GM08714 (cell line): ENCODE measurements around the gene SPARCL1.
"Not testable (repeated sequence)": the region's sequence is repeated elsewhere in the genome, so short reads cannot be mapped to it uniquely, and the experiment has no call there.

Source experiments
- H3K4me3 ChIP-seq: fragments of 200-500 bp; sonication (Bioruptor generic); 2 replicates; pipeline ENCODE4 v1.5.1; 2014; ENCODE audit warnings: mild to moderate bottlenecking, low read length, inconsistent platforms
- ZNF274 ChIP-seq: IDR thresholded peaks from 2 replicates; pipeline ENCODE4 v1.6.1; 2012; ENCODE audit warnings: mild to moderate bottlenecking, low read depth, low read length

Gene SPARCL1, protein sequence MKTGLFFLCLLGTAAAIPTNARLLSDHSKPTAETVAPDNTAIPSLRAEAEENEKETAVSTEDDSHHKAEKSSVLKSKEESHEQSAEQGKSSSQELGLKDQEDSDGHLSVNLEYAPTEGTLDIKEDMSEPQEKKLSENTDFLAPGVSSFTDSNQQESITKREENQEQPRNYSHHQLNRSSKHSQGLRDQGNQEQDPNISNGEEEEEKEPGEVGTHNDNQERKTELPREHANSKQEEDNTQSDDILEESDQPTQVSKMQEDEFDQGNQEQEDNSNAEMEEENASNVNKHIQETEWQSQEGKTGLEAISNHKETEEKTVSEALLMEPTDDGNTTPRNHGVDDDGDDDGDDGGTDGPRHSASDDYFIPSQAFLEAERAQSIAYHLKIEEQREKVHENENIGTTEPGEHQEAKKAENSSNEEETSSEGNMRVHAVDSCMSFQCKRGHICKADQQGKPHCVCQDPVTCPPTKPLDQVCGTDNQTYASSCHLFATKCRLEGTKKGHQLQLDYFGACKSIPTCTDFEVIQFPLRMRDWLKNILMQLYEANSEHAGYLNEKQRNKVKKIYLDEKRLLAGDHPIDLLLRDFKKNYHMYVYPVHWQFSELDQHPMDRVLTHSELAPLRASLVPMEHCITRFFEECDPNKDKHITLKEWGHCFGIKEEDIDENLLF

DNA sequence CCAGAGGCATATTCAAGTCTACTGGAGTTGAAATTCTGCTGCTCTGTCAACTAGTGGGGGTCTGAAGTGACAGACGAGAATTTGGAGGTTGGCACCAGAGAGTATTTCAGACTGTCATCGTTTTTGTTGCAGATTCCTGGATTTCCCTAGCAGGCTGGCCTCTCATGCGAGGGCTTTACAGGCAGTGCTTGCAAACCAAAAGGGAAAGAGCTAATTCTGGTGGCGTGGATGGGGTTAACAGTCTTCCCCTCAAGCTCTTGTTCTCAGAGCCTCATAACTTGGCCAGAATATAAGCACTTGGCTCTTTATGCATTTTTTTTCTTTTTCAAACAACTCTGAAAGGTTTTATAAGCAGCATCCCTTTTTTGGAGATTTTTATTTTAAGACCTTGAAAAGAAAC lies at the start of gene SPARCL1:
SPARCL1 (minus strand) TSS at position 190 of the 400 bp plus-strand sequence. CDS start 29,802 bp downstream, outside the sequence.
- H3K4me3 ChIP-seq: no peak within 1 kb of the TSS
- no peak for TF ChIP-seq ZNF274

DNA sequence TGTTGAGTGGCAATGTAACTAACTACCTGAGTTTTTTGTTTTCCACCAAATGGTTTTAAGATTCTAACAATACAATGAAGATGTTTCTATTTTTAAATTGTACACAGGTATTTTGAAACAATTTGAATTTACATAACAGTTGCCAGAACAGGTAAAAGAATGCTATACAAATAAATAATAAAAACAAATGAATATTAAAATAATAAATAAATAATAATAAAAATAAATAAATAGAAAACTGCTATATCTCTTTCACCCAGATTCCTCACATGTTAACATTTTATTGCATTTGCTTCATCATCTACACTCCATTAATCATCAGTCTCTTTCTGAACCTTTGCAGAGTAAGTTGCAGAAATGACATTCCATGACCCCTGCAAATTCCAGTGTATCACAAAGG lies 46.8 kb upstream of the SPARCL1 start:
- no peak overlapping the region for H3K4me3 ChIP-seq
- no peak for TF ChIP-seq ZNF274

DNA sequence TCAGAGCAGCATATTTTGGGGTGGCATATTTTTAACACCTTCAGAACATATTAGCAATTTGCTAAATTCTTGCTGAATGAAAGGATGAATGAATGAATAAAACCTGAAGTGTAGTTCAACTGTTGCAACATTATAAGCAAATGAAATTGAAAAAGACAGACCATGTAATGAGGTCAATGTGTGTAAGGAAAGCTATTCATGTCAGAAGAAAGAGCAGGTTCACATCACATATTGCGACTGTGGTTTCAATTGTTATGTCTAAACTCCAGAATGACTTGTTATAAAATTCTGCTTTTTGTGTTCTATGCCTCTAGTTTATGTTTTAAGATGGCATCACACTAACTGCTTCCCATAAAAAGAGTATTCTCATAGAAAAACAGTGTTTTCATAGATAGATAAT lies 46.2 kb upstream of the SPARCL1 start:
- no peak overlapping the region for H3K4me3 ChIP-seq
- no peak for TF ChIP-seq ZNF274

DNA sequence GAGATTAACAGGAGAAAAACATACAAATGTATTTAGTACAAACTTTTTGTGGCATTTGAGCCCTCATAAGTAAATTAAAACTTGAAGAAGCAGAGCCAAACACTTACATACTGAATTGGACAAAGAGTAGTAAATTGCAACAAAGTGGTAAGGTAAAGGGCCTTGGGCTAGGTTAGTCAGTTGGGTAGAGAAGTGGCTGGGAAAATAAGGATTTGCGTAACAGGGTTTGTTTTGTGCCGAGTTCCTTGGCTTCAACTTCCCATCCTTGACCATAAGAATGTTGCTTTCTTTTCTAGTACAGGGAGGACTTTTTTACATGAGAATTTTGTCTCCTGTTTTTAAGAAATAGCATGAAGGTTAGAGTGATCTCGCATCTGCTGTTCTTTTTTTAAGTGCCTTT lies 45.8 kb upstream of the SPARCL1 start:
- no peak for TF ChIP-seq ZNF274

DNA sequence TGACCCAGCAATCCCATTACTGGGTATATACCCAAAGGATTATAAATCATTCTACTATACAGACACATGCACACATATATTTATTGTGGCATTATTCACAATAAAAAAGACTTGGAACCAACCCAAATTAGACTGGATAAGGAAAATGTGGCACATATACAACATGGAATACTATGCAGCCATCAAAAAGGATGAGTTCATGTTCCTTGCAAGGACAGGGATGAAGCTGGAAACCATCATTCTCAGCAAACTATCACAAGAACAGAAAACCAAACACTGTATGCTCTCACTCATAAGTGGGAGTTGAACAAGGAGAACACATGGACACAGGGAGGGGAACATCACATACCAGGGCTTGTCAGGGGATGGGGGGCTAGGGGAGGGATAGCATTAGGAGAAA lies 45.2 kb upstream of the SPARCL1 start:
- not testable (repeated sequence) for H3K4me3 ChIP-seq

More for the DNA sequence above, 45.8 kb upstream of the SPARCL1 start:
- no peak overlapping the region for H3K4me3 ChIP-seq

DNA sequence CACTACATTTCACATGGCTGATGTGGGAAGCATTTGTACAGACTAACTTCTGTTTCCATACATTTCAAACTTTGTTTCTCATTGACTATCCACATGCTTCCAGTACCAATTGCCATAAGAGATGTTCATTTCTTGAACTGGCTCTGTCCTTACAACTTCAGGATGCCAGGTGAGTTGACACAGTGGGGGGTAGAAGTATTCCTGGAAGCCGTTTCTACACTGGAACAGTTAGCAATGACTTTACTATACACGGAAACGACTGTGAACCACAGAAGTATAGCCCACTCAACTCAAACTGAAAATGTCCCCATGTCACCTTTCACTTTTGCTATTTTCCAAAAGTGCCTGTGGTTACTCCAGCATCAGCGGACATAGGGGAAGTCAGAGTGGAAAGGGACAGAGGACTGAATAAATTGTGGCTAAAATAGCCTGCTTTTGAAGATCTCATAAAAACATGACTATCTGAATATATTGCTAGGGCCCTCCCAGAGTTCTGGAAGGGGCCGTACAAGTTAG lies 41.2 kb upstream of the SPARCL1 start:
- H3K4me3 ChIP-seq: no peak overlapping the region
- no peak for TF ChIP-seq ZNF274

DNA sequence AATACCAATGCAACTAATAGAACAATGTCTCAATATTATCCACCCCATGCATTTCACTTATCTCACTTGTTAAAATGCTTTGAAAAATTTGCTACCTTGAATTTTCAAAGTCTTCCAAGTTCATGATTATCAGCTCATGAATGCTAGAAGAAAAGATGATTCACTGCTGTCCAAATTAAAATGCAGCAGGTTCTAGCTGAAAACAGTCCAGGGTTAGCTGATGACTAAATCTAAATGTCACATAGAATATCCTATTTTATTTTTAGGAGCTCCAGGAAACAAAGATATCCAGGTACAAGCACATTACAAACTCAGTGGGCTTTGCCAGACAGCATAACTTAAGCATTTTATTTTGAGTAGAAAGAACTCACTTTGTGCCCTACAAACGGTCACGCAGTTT lies 38.0 kb upstream of the SPARCL1 start:
- H3K4me3 ChIP-seq: no peak overlapping the region
- TF ChIP-seq ZNF274: no peak

DNA sequence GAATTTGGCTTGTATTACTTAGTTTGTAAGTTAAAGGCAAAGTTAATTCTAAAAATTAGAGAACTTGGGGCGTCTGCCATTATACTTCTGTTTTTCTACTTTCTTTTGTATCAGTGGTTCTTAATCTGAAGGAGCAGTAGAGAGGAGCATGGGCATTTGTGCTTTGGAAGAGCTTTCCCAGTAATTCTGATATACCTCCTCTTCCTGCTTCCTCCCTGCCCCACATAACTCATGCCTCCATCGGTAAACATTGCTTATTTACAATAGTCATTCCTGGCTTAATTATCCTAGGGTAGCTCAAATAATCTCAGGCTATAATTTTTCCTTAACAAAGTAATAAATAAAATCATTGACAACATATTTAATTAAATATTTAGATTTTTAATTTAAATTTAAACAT lies 37.1 kb upstream of the SPARCL1 start:
- H3K4me3 ChIP-seq: no peak overlapping the region
- TF ChIP-seq ZNF274: no peak

DNA sequence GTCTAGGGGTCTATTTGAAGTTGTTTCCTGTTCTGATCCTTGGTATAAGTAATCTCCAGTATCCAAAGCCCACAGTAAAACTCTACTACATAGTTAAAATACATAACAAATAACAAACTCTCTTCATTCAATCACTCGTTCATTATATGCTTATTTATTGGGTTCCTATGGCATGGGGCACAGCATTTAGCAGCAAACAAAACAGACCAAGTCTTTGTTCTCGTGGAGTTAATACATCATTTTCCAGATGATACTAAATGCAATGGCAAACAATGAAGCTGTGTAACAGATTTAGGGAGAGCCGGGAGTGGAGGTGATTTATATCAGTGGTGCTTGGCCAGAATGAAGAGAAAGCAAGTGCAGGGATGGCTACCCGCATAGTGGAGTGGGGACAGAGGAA lies 36.6 kb upstream of the SPARCL1 start:
- no peak overlapping the region for H3K4me3 ChIP-seq
- TF ChIP-seq ZNF274: no peak

DNA sequence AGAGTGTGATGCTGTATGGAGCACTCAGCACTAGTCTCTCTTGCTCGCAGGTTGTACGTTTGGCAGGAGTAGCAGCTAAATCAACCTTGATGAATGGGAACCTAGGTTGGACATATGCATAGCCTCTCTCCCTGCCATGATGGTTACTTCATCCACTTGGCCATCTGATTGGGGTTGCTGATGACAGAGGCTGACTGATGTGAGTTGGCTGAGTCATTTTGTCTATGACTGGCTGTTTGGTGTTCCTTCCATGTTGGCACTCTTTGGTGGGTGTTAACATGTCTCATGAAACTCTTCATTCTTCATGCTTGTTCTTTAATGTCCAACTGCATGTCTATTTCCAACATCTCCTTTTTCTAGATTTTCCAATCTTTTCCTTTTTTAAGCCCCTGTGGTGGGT lies 31.6 kb upstream of the SPARCL1 start:
- H3K4me3 ChIP-seq: no peak overlapping the region
- no peak for TF ChIP-seq ZNF274

DNA sequence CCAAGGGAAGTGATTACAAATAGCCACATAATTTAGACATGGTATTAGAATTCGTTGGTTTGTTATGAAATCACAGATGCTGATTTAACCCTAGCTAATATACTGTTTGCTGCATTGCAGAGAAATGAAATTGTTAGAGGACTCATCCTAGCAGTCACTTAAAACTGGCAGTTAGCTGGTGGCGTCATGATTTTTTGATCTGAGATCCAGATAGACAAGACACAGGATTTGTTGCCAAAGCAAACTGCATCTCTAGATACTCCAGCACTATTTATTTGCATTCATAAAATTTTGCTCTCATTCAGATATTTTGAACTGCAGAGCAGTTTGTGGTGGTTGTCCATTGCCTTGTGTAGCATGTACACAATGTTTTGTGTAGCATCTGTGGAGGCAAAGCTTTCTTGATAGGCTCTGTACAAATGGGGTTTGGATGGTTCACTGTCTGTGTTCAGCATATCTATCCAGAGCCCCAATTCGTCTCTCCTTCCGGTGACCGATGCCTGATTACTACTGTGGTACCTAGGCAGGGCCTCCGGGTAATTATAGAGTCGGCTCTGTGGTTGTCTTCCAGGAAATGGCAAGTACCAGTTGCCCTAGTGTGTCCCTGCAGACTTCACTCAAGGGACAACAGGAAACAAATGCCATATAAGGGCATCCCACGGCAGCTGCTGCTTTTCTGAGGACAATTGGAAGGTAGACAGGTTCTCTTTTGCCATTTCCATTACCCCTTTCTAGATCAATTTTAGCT lies 30.1 kb upstream of the SPARCL1 start:
- H3K4me3 ChIP-seq: no peak overlapping the region
- TF ChIP-seq ZNF274: no peak

DNA sequence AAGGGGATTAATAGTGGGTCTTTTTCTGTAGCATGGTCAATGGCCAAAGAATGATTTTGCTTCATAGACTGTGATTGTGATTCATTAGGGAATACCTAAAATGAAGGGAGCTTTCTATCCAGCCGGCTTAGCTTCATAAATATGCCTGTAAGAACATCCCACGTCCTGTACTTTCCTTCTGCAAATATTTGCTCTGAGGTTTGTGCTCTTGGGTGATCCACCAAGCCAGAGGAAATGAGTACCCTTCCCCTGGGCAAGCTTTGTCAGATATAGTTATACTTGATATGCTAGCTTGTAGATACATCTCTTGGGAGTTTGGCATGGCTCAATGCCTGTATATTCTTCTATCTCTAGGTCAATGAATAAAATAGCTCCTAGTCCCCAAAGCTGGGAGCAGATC lies 28.2 kb upstream of the SPARCL1 start:
- TF ChIP-seq ZNF274: no peak

DNA sequence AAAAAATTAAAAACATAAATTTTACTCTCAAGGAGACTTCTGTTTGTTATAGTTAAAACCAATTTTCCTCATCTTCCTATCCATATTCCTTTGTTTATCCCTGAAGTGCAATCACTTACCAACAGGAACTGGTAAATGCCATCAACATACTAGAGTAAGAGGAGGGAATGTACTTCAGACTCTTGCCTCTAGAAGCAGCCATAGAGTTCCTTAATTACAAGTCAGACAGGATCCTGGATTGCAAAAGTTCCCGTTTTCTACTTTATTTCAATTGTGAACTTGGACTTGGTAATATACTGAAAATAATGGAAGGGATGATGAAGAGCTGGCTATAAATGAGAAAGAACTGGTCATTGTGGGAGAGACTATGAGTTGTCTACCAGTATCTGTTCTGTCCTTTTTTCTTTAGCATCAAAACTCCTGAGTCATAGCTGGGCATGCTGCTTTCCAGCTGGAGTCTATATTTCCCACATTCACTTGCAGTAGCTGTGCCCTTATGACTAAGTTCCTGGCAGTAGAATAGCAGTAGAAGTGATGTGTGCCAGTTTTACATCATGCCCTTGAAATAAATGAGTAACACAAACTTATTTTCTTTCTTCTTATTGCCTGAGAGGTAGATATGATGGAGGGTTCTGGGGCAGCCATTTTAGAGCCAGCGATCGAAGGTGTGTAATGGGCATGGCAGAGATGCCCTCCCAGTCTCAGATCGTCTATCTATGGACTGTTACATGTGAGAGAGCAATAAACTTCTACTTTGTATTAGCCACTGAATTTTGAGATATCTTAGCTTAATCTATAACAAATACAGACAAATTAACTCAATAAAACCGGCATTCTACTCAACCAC lies 26.8 kb upstream of the SPARCL1 start:
- H3K4me3 ChIP-seq: no peak overlapping the region
- TF ChIP-seq ZNF274: no peak

More for the DNA sequence above, 28.2 kb upstream of the SPARCL1 start:
- H3K4me3 ChIP-seq: no peak overlapping the region

DNA sequence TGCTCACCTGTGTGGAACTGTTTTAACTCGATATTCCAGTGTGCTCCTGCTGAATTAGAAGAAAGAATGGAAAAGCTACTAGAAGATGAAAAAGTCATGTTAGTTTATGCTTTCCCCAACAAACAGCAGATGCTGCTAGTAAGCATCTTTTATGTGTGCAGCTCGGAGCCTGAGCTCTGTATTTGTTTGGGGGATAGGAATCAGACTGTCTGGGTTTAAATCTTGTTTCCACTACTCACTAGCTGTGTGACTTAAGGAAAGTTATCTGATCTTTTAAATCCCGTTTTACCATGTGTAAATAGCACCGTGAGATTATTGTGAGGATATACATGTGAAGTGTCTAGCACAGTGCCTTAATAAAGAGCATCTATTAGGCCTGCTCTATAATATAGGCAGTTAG lies 24.0 kb upstream of the SPARCL1 start:
- no peak for TF ChIP-seq ZNF274
- no peak overlapping the region for H3K4me3 ChIP-seq
